ENCODE data around the gene HERPUD1.

Gene HERPUD1

DNA sequence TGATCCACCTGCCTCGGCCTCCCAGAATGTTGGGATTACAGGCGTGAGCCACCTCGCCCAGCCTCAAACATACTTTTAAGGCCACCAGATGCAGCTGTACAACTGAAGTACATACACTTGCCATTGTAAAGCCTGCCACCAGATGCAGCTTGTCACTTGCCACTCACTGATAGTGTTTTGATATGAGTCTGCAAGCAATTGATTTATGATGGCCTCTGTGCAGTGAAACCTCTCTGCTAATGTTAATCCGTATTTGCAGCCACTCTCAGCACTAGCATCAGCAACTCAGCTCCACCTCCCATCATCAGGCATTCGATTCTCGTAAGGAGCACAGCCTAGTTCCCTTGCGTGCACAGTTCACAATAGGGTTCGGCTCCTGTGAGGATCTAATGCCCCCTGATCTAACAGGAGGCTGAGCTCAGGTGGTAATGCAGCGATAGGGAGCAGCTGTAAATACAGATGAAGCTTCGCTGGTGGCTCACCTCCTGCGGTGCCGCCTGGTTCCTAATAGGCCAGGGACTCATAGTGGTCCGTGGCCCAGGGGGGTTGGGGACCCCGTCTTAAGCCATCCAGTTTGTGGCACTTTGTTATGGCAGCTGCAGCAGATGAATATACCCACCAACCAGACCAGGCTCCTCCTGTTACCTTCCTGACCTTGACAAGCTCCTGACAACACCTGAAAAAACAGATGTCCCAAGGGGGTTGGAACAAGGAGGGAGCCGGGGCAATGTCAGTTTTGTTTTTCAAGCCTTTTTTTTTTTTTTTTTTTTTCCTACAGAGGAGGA is 1.3 kb upstream of the HERPUD1 start:
- Histone ChIP-seq H3K27me3 (ENCODE audit: insufficient read depth, low read length, poor library complexity) (no peaks in the 10 kb centered on the region), H3K79me2 (ENCODE audit: insufficient read depth, low read length) (peaks cover 38% of the 10 kb centered on the region), H4K20me1 (ENCODE audit: insufficient read depth, low read length) (peaks cover 14% of the 10 kb centered on the region; the same call in 1 of the 2 replicates), H3K36me3 (ENCODE audit: insufficient read depth, low read length) (peaks cover 19% of the 10 kb centered on the region), H3K27ac (ENCODE audit: low read length) (peak overlapping the region; percentile 90), H3K4me3 (ENCODE audit: low read depth in 1 of 2, low read length in 2 of 2) (peak overlapping the region in 1 of 2 experiments; percentile 74; a peak in 2 of 4 replicates), H3K9me3 (ENCODE audit: insufficient read depth, low read length, severe bottlenecking) (no peaks in the 10 kb centered on the region), H3K9ac (ENCODE audit: low read depth, low read length) (peak overlapping the region; percentile 85), H3K4me1 (ENCODE audit: insufficient read depth, low read length) (peaks cover 48% of the 10 kb centered on the region), H2AFZ (ENCODE audit: low read depth, low read length) (peak overlapping the region; percentile 76), H3K4me2 (ENCODE audit: insufficient read depth, low read length) (peak overlapping the region; percentile 97)
- DNase-seq (no peak), ATAC-seq (ENCODE audit: insufficient read depth, low read depth) (no peak)
- TF ChIP-seq, protein P1, sequence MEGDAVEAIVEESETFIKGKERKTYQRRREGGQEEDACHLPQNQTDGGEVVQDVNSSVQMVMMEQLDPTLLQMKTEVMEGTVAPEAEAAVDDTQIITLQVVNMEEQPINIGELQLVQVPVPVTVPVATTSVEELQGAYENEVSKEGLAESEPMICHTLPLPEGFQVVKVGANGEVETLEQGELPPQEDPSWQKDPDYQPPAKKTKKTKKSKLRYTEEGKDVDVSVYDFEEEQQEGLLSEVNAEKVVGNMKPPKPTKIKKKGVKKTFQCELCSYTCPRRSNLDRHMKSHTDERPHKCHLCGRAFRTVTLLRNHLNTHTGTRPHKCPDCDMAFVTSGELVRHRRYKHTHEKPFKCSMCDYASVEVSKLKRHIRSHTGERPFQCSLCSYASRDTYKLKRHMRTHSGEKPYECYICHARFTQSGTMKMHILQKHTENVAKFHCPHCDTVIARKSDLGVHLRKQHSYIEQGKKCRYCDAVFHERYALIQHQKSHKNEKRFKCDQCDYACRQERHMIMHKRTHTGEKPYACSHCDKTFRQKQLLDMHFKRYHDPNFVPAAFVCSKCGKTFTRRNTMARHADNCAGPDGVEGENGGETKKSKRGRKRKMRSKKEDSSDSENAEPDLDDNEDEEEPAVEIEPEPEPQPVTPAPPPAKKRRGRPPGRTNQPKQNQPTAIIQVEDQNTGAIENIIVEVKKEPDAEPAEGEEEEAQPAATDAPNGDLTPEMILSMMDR (IDR thresholded peaks at IDR 0.05; ENCODE audit: borderline replicate concordance, extremely low read depth, low read length, poor library complexity, severe bottlenecking) = no peak
- TF ChIP-seq EZH2 (IDR thresholded peaks at IDR 0.05; ENCODE audit: borderline replicate concordance, low read depth, low read length, severe bottlenecking) = no peak

DNA sequence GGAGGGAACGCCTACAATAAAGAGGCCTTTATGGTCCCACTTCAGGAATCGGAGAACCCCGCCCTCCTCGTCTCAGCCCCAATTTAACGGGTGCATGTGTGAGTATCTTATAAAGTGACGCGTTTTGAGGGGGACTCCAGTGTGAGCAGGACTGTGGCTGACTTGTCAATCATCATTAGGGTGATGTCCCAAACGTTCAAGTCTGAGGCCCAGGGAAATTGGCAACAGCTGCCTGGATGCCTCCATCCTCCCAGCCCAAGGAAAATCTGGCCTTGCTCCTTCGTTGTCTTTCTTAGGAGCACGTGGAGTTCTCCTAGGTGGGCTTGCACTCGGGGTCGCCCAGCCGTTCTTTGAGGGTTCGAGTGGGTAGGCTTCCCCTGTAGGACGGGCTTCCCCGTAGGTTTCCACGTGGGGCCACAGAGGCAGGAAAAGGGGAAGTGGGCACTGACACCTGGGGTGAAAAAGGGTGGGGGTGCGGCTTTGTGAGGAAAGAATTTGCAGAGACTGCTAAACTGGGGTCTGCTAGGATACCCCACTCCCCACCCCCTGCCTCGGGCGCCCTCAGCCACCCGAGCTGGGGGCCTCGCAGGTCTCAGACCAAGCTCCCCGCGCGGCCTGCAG is 561 bp upstream of the HERPUD1 start:
- peak; percentile 30 for ATAC-seq (ENCODE audit: insufficient read depth, low read depth)
- Histone ChIP-seq H3K9ac (ENCODE audit: low read depth, low read length) (peak overlapping the region; percentile 85), H3K36me3 (ENCODE audit: insufficient read depth, low read length) (peaks cover 26% of the 10 kb centered on the region), H2AFZ (ENCODE audit: low read depth, low read length) (peak overlapping the region; percentile 76), H3K27me3 (ENCODE audit: insufficient read depth, low read length, poor library complexity) (no peaks in the 10 kb centered on the region), H3K4me3 (ENCODE audit: low read depth in 1 of 2, low read length in 2 of 2) (peak overlapping the region; percentile 41 to 74), H3K4me1 (ENCODE audit: insufficient read depth, low read length) (peaks cover 55% of the 10 kb centered on the region), H3K27ac (ENCODE audit: low read length) (peak overlapping the region; percentile 90), H3K79me2 (ENCODE audit: insufficient read depth, low read length) (peaks cover 45% of the 10 kb centered on the region), H3K4me2 (ENCODE audit: insufficient read depth, low read length) (peak overlapping the region; percentile 97), H3K9me3 (ENCODE audit: insufficient read depth, low read length, severe bottlenecking) (no peaks in the 10 kb centered on the region), H4K20me1 (ENCODE audit: insufficient read depth, low read length) (peaks cover 14% of the 10 kb centered on the region; the same call in 1 of the 2 replicates)
- TF ChIP-seq EZH2 (IDR thresholded peaks at IDR 0.05; ENCODE audit: borderline replicate concordance, low read depth, low read length, severe bottlenecking) = no peak
- TF ChIP-seq, protein P1 (IDR thresholded peaks at IDR 0.05; ENCODE audit: borderline replicate concordance, extremely low read depth, low read length, poor library complexity, severe bottlenecking) = no peak
- DNase-seq = no peak

DNA sequence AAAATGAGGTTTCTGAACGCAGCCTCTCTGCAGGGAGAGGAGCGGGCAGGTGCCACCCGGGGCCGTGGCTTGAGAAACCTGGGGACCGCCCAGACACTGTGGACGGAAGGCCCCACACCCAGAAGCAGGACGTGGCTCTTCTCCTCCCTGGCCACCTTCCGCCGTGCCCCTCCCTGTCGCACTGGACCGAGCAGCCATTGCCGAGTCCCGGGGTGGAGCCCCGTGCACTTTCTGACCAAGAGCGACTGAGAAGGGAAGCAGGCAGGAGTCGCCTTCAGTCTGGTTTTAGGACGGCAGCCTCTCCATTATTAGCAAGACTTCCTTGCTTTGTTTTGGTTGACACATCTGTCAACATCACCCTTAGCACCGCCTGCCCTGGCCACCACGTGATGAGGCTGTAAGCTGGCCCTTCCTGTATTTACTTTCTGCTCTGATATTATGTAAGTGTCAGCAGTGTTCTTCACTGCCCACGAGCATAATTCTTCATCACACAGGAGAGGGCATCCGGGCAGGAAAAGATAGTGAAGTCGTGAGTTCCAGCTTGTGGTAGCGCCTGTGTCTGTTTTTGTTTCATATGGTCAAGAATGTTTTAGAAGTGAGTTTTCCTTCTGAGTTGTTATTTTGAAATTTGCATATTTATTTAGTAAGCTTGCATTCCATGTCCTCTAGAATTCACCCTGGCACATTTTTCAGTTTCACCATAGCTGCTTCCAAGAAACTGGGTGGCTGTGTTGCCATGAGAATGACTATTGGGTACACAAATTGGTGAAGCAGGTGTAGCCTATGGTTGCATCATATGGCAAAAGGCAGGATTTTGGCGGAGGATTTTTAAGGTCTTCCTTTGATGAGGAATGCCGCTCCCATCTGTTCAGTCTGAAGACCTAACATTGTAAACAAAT is 1.0 kb downstream of the HERPUD1 start:
- peak overlapping the region; percentile 85 for H3K9ac ChIP-seq (ENCODE audit: low read depth, low read length)
- TF ChIP-seq EZH2 (IDR thresholded peaks at IDR 0.05; ENCODE audit: borderline replicate concordance, low read depth, low read length, severe bottlenecking) = no peak
- TF ChIP-seq, protein P1 (IDR thresholded peaks at IDR 0.05; ENCODE audit: borderline replicate concordance, extremely low read depth, low read length, poor library complexity, severe bottlenecking) = no peak
- H3K36me3 ChIP-seq (ENCODE audit: insufficient read depth, low read length) = peaks cover 42% of the 10 kb centered on the region
- H3K4me2 ChIP-seq (ENCODE audit: insufficient read depth, low read length) = peak overlapping the region; percentile 97
- peaks cover 59% of the 10 kb centered on the region for H3K79me2 ChIP-seq (ENCODE audit: insufficient read depth, low read length)
- H4K20me1 ChIP-seq (ENCODE audit: insufficient read depth, low read length) = peaks cover 14% of the 10 kb centered on the region; the same call in 1 of the 2 replicates
- ATAC-seq (ENCODE audit: insufficient read depth, low read depth) (peak; percentile 4; the same call in 2 of the 3 replicates), DNase-seq (peak; percentile 32)
- no peaks in the 10 kb centered on the region for H3K27me3 ChIP-seq (ENCODE audit: insufficient read depth, low read length, poor library complexity)
- H3K4me1 ChIP-seq (ENCODE audit: insufficient read depth, low read length) = peaks cover 53% of the 10 kb centered on the region
- H3K9me3 ChIP-seq (ENCODE audit: insufficient read depth, low read length, severe bottlenecking) = no peaks in the 10 kb centered on the region
- H3K27ac ChIP-seq (ENCODE audit: low read length) = peak overlapping the region; percentile 93
- peak overlapping the region; percentile 65 to 74 for H3K4me3 ChIP-seq (ENCODE audit: low read depth in 1 of 2, low read length in 2 of 2)
- H2AFZ ChIP-seq (ENCODE audit: low read depth, low read length) = peak overlapping the region; percentile 59
